Keratinocyte (primary cell): ENCODE data around the gene PTPRD. TPM values are rescaled to one million over a fixed set of nuclear protein-coding genes. Genes with fewer than 3 reads are reported as not detected.

Source experiments
- DNase-seq: peaks from one replicate; pipeline ENCODE4 v3.0.0-alpha.2; 2011; ENCODE audit warnings: low read depth, missing footprints, low spot score
- FAIRE-seq: peaks from 2 replicates; lab custom pipeline; 2011; peaks lifted over from hg19 to GRCh38; lab: Jason Lieb, UNC
- H2AFZ ChIP-seq: 2 replicates; pipeline ENCODE4 v1.6.0; 2012; ENCODE audit warnings: low read length, control low read depth, inconsistent platforms; ENCODE audit not compliant: control insufficient read depth
- H3K27ac ChIP-seq: 2 replicates; pipeline ENCODE4 v1.5.1; 2011; ENCODE audit warnings: low read length; ENCODE audit not compliant: control insufficient read depth, insufficient read depth
- H3K27me3 ChIP-seq: 3 replicates; pipeline ENCODE4 v1.6.0; 2011; ENCODE audit warnings: low read length; ENCODE audit not compliant: control insufficient read depth, insufficient read depth; ENCODE audit errors: extremely low read depth
- H3K36me3 ChIP-seq, 2 experiments: 2 replicates in 1 of 2; 3 replicates in 1 of 2; pipeline ENCODE4 v1.5.1; 2011; ENCODE audit warnings: low read length in 2 of 2, mild to moderate bottlenecking in 1 of 2; ENCODE audit not compliant: control insufficient read depth in 2 of 2, insufficient read depth in 2 of 2; ENCODE audit errors: extremely low read depth in 1 of 2
- H3K4me1 ChIP-seq: 3 replicates; pipeline ENCODE4 v1.5.1; 2011; ENCODE audit warnings: low read length; ENCODE audit not compliant: control insufficient read depth, insufficient read depth; ENCODE audit errors: extremely low read depth
- H3K4me2 ChIP-seq: 3 replicates; pipeline ENCODE4 v1.6.0; 2011; ENCODE audit warnings: low read depth, low read length; ENCODE audit not compliant: control insufficient read depth, insufficient read depth; ENCODE audit errors: extremely low read depth
- H3K4me3 ChIP-seq, 3 experiments: fragments of 200-600 bp in 1 of 3; sonication (generic) in 1 of 3; 2 replicates in 2 of 3; 3 replicates in 1 of 3; pipeline ENCODE4 v1.5.1; 2011 to 2016; ENCODE audit warnings: low read length in 3 of 3, mild to moderate bottlenecking in 3 of 3, control low read depth in 2 of 3, inconsistent platforms in 1 of 3, low read depth in 1 of 3, mixed read lengths in 1 of 3, mixed run types in 1 of 3, moderate library complexity in 1 of 3; ENCODE audit not compliant: control insufficient read depth in 2 of 3, insufficient read depth in 2 of 3; ENCODE audit errors: extremely low read depth in 1 of 3
- H3K79me2 ChIP-seq: 2 replicates; pipeline ENCODE4 v1.6.0; 2012; ENCODE audit warnings: low read length; ENCODE audit not compliant: control insufficient read depth, insufficient read depth
- H3K9ac ChIP-seq: 3 replicates; pipeline ENCODE4 v1.6.0; 2011; ENCODE audit warnings: low read length; ENCODE audit not compliant: control insufficient read depth, insufficient read depth; ENCODE audit errors: extremely low read depth
- H3K9me1 ChIP-seq: 3 replicates; pipeline ENCODE4 v1.6.0; 2011; ENCODE audit warnings: low read length; ENCODE audit not compliant: control insufficient read depth, insufficient read depth; ENCODE audit errors: extremely low read depth
- H3K9me3 ChIP-seq: 2 replicates; pipeline ENCODE4 v1.5.1; 2012; ENCODE audit warnings: low read depth, low read length; ENCODE audit not compliant: control insufficient read depth
- H4K20me1 ChIP-seq: 3 replicates; pipeline ENCODE4 v1.6.0; 2011; ENCODE audit warnings: low read length; ENCODE audit not compliant: control insufficient read depth, insufficient read depth; ENCODE audit errors: extremely low read depth
- EZH2 ChIP-seq: IDR thresholded peaks from one replicate; pipeline ENCODE4 v1.6.1; 2012; ENCODE audit warnings: inconsistent platforms, mild to moderate bottlenecking, low read length, moderate library complexity
- dilution Hi-C: fragments of 300-500 bp; cut with MboI; formaldehyde crosslinking; loops from one replicate; pipeline ENCODE4 v1.7.0; 2020; ENCODE audit warnings: low sequenced_read_pairs; ENCODE audit not compliant: extremely low pct_ligation_motif_present
- polyA plus RNA-seq, 5 experiments: library from polyadenylated mRNA; depleted of rRNA in 3 of 5; stranded (reverse) in 3 of 5; stranded (forward) in 1 of 5; unstranded in 1 of 5; fragments of >200 nt; gene quantifications; 1 replicate in 1 of 5; 2 replicates in 3 of 5; 3 replicates in 1 of 5; pipeline versions ENCODE4 v1.2.1 to v1.2.3, GENCODE V29; 2011 to 2012; ENCODE audit warnings: missing spikeins in 2 of 5, low read depth in 1 of 5, low replicate concordance in 1 of 5
- TF ChIP-seq, protein P1 (sequence below), 3 experiments: IDR thresholded peaks in 1 of 3; conservative IDR thresholded peaks in 1 of 3; optimal IDR thresholded peaks in 1 of 3; 2 replicates in 2 of 3; 3 replicates in 1 of 3; pipeline versions ENCODE3 to v1.5.1; 2011; ENCODE audit warnings: low read length in 3 of 3, mild to moderate bottlenecking in 3 of 3, moderate library complexity in 2 of 3, control low read depth in 1 of 3, inconsistent platforms in 1 of 3; ENCODE audit not compliant: insufficient read depth in 2 of 3; ENCODE audit errors: extremely low read depth in 1 of 3

The PTPRD gene
- polyA plus RNA-seq, 1 donor (not counting 4 experiments of a cell fraction or from before 2014, with no cell fraction given): 0.10 TPM

GRCh38 chr9:8871396-8871795 is 1741.4 kb downstream of the PTPRD start:
- no peak overlapping the region for H3K4me2 ChIP-seq
- DNase-seq (no peak), FAIRE-seq (no peak)
- H3K36me3 ChIP-seq: no peaks in the 10 kb centered on the region
- H3K27me3 ChIP-seq: no peaks in the 10 kb centered on the region
- H3K4me3 ChIP-seq: no peak overlapping the region
- no peaks in the 10 kb centered on the region for H3K4me1 ChIP-seq
- H3K79me2 ChIP-seq: no peaks in the 10 kb centered on the region
- no peak overlapping the region for H3K27ac ChIP-seq
- TF ChIP-seq, protein P1, sequence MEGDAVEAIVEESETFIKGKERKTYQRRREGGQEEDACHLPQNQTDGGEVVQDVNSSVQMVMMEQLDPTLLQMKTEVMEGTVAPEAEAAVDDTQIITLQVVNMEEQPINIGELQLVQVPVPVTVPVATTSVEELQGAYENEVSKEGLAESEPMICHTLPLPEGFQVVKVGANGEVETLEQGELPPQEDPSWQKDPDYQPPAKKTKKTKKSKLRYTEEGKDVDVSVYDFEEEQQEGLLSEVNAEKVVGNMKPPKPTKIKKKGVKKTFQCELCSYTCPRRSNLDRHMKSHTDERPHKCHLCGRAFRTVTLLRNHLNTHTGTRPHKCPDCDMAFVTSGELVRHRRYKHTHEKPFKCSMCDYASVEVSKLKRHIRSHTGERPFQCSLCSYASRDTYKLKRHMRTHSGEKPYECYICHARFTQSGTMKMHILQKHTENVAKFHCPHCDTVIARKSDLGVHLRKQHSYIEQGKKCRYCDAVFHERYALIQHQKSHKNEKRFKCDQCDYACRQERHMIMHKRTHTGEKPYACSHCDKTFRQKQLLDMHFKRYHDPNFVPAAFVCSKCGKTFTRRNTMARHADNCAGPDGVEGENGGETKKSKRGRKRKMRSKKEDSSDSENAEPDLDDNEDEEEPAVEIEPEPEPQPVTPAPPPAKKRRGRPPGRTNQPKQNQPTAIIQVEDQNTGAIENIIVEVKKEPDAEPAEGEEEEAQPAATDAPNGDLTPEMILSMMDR (optimal IDR thresholded peaks at IDR 0.05 in 1 of 3, IDR thresholded peaks at IDR 0.05 in 1 of 3, conservative IDR thresholded peaks at IDR 0.05 in 1 of 3; ENCODE audit: extremely low read depth in 1 of 3, insufficient read depth in 2 of 3, low read length in 3 of 3): no peak
- TF ChIP-seq EZH2: no peak
- H3K9me3 ChIP-seq: no peaks in the 10 kb centered on the region
- no peaks in the 10 kb centered on the region for H4K20me1 ChIP-seq
- no peak overlapping the region for H2AFZ ChIP-seq
- H3K9me1 ChIP-seq: no peaks in the 10 kb centered on the region
- dilution Hi-C loops: no loop called here
- no peak overlapping the region for H3K9ac ChIP-seq

- Histone ChIP-seq H3K9me3 (no peaks in the 10 kb centered on the region), H4K20me1 (no peaks in the 10 kb centered on the region), H3K4me3 (no peak overlapping the region), H3K4me1 (no peaks in the 10 kb centered on the region), H2AFZ (no peak overlapping the region), H3K27ac (no peak overlapping the region), H3K9ac (no peak overlapping the region), H3K79me2 (no peaks in the 10 kb centered on the region), H3K4me2 (no peak overlapping the region), H3K27me3 (no peaks in the 10 kb centered on the region), H3K36me3 (no peaks in the 10 kb centered on the region), H3K9me1 (no peaks in the 10 kb centered on the region)
- dilution Hi-C loops: no loop called here
- TF ChIP-seq EZH2: no peak
- DNase-seq (no peak), FAIRE-seq (no peak)
Observed at GRCh38 chr9:8869812-8870211, 1743.0 kb downstream of the PTPRD start.

DNA sequence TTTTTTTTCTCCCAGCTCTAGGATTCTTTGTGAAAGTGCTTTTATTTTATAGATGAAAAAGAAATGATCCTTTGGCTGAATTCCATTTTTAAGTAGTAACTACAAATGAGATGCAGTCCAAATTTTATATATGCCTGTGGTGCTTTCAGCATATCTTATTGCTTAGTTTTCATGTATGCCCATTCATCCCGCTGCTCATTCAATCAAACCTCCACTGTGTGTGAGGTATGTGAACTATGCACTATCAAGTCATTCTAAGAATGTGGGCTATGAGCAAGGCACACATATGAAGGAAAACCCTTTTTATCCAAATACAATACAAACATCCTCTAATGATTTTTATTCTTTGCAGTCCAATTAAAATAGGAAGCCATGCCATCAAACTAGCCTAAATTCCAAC is 1744.2 kb downstream of the PTPRD start:
- H3K27ac ChIP-seq: no peak overlapping the region
- FAIRE-seq: no peak

More for the DNA sequence above, 1744.2 kb downstream of the PTPRD start:
- Histone ChIP-seq H3K4me3 (no peak overlapping the region), H3K9me3 (no peaks in the 10 kb centered on the region), H4K20me1 (no peaks in the 10 kb centered on the region), H3K79me2 (no peaks in the 10 kb centered on the region), H2AFZ (no peak overlapping the region), H3K4me1 (peaks cover under 1% of the 10 kb centered on the region), H3K27me3 (no peaks in the 10 kb centered on the region), H3K4me2 (no peak overlapping the region), H3K9me1 (no peaks in the 10 kb centered on the region), H3K36me3 (no peaks in the 10 kb centered on the region), H3K9ac (no peak overlapping the region)
- no peak for DNase-seq
- dilution Hi-C loops: no loop called here
- no peak for TF ChIP-seq EZH2
- TF ChIP-seq, protein P1 (optimal IDR thresholded peaks at IDR 0.05 in 1 of 3, IDR thresholded peaks at IDR 0.05 in 1 of 3, conservative IDR thresholded peaks at IDR 0.05 in 1 of 3; ENCODE audit: extremely low read depth in 1 of 3, insufficient read depth in 2 of 3, low read length in 3 of 3): no peak
